AG09319 (cell line): ENCODE measurements around the gene METTL8.

Experiments used
- DNase-seq: peaks from one replicate; pipeline ENCODE4 v3.0.0-alpha.2; 2010; ENCODE audit warnings: low read depth; ENCODE audit errors: extremely low read depth
- TF ChIP-seq, protein P1 (sequence below): IDR thresholded peaks from 2 replicates; pipeline ENCODE4 v1.5.1; 2011; ENCODE audit warnings: low read depth, mild to moderate bottlenecking, inconsistent platforms, low read length, moderate library complexity

Gene METTL8

DNA sequence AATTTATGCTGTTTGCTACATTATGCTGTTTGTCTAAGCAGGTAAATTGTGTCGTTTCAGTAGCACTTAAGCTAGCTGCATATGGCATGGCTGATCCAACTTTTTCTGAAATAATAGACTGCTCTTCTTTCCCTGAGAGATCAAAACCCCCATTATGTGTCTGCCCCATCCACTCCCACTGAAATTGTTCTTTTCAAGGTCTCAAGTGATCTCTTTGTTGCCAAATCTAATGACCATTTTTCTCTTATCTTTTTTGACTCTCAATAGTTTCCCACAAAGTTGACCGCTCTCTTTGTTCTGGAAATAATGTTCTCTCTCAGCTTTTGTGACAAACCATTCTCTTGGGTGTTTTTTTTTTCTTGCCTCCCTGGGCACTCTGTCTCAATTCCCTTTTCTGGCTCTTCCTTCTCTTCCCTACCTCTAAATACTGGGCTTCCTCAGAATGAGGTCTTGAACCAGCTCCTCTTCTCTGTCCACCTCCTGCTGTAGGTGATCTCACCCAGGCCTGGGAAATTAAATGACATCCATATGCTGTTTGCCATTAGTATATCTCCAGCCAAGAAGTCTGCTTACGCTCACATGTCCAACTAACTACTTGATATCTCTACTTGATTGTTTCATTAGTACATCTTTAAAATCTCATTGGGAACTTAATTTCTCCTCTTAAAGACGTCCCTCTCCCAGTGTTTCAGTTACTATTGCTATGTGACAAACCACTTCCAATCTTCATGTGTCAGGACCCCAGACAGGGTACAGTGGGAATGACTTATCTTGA lies 165.7 kb downstream of the METTL8 start:
- no peak for DNase-seq
- TF ChIP-seq, protein P1, sequence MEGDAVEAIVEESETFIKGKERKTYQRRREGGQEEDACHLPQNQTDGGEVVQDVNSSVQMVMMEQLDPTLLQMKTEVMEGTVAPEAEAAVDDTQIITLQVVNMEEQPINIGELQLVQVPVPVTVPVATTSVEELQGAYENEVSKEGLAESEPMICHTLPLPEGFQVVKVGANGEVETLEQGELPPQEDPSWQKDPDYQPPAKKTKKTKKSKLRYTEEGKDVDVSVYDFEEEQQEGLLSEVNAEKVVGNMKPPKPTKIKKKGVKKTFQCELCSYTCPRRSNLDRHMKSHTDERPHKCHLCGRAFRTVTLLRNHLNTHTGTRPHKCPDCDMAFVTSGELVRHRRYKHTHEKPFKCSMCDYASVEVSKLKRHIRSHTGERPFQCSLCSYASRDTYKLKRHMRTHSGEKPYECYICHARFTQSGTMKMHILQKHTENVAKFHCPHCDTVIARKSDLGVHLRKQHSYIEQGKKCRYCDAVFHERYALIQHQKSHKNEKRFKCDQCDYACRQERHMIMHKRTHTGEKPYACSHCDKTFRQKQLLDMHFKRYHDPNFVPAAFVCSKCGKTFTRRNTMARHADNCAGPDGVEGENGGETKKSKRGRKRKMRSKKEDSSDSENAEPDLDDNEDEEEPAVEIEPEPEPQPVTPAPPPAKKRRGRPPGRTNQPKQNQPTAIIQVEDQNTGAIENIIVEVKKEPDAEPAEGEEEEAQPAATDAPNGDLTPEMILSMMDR = no peak
